DMS53 treated with DMSO at 0.1 percent for 48 hours (cell line): ENCODE measurements around the gene INO80E.
A peak's percentile ranks its signal among the peaks of the same experiment; 100 is the strongest.
"Not testable (repeated sequence)": the region's sequence is repeated elsewhere in the genome, so short reads cannot be mapped to it uniquely, and the experiment has no call there.

Source experiments
- DNase-seq: peaks from one replicate; lab custom pipeline; 2025; ENCODE audit not compliant: unreplicated experiment; lab: John Stamatoyannopoulos, UW

Gene INO80E

GRCh38 chr16:30009085-30009862 is 13.2 kb downstream of the INO80E start:
- no peak for DNase-seq

GRCh38 chr16:30009990-30010843 is 14.2 kb downstream of the INO80E start:
- DNase-seq = no peak

- DNase-seq = peak; percentile 5
Measured at GRCh38 chr16:30010844-30011713, 15.0 kb downstream of the INO80E start, which contains the start of gene DOC2A. Gene DOC2A (minus strand): TSS chr16:30011027. CDS start chr16:30010222, 805 bp downstream.

- DNase-seq = no peak
Measured at GRCh38 chr16:30011714-30012504, 15.9 kb downstream of the INO80E start.

- DNase-seq = not testable (repeated sequence)
Measured at GRCh38 chr16:30012598-30012997, 16.6 kb downstream of the INO80E start.

- DNase-seq = not testable (repeated sequence)
Measured at GRCh38 chr16:30015450-30015849, 19.4 kb downstream of the INO80E start.

GRCh38 chr16:30016555-30017276 is 20.7 kb downstream of the INO80E start:
- no peak for DNase-seq

GRCh38 chr16:30017277-30017656 is 21.2 kb downstream of the INO80E start:
- no peak for DNase-seq

- not testable (repeated sequence) for DNase-seq
Measured at GRCh38 chr16:30017937-30018336, 21.9 kb downstream of the INO80E start.

- DNase-seq = no peak
Measured at GRCh38 chr16:30018731-30019158, 22.7 kb downstream of the INO80E start.

- no peak for DNase-seq
Measured at GRCh38 chr16:30022887-30023286, 26.8 kb downstream of the INO80E start, which contains the start of gene C16orf92. Gene C16orf92 (plus strand): TSS chr16:30023198. CDS start chr16:30023341, 143 bp downstream.

- no peak for DNase-seq
Measured at GRCh38 chr16:30023586-30023985, 27.5 kb downstream of the INO80E start.

- no peak for DNase-seq
Measured at GRCh38 chr16:30024451-30024850, 28.4 kb downstream of the INO80E start.

- no peak for DNase-seq
Measured at GRCh38 chr16:30025156-30025555, 29.1 kb downstream of the INO80E start.

- DNase-seq = no peak
Measured at GRCh38 chr16:30025574-30025973, 29.5 kb downstream of the INO80E start.

GRCh38 chr16:30026449-30026848 is 30.4 kb downstream of the INO80E start:
- no peak for DNase-seq

GRCh38 chr16:30027588-30028437 is 31.8 kb downstream of the INO80E start:
- DNase-seq = no peak

GRCh38 chr16:30028438-30029076 is 32.5 kb downstream of the INO80E start:
- DNase-seq = no peak
